GM18519 (cell line): Measurements from ENCODE around the gene XPO6.

Experiments used
- ATAC-seq: cut with Tn5 transposase; IDR thresholded peaks from one replicate; pipeline ENCODE4 v1.9.1; 2021; ENCODE audit warnings: mild to moderate bottlenecking, moderate library complexity; ENCODE audit not compliant: unreplicated experiment, low FRiP score

Gene XPO6

GRCh38 chr16:28185696-28186095 lies 26.1 kb downstream of the XPO6 start:
- ATAC-seq = no peak

GRCh38 chr16:28184625-28185024 lies 27.1 kb downstream of the XPO6 start:
- no peak for ATAC-seq

GRCh38 chr16:28183930-28184329 lies 27.8 kb downstream of the XPO6 start:
- ATAC-seq = no peak

DNA sequence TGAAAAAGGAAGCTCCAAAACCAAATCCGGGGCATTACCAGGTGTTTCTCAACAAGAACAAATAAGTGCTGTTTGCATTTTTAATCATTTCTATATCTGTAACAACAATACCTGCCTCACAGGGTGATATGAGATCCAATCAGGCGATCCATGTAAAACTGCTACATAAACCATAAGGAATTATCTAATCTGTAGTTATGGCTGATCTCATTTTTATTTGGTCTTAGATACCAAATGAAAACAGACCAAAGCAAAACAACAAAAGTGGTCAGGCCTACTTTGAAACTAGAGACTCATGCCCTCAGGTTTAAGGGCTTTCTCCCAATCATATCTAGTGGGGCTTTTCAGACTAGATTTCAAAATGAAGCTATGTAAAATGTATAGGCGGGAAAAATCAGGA lies 28.3 kb downstream of the XPO6 start:
- ATAC-seq = no peak

DNA sequence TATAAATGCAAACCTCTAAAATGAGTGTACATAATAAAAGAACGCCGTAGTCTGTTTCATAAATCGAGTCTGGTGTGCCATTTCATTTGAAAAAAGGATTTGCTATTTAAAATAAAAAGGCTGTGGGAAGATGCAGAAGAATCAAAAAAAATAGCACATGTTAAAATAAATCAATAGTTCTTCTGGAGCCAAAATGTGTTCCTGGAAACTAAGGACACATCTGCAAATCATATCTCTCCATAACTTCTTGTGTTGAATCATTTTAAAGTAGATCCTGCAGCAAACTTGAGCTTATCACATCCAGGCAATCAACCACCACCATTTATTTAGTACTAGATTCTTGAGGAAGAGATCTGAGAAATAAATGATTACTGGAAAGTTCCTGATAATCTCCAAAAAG lies 29.0 kb downstream of the XPO6 start:
- no peak for ATAC-seq

- no peak for ATAC-seq
These were observed 29.6 kb downstream of the XPO6 start for GRCh38 chr16:28182183-28182582.

- ATAC-seq = no peak
These were observed 30.2 kb downstream of the XPO6 start for GRCh38 chr16:28181515-28181914.

- ATAC-seq = no peak
These were observed 30.9 kb downstream of the XPO6 start for GRCh38 chr16:28180655-28181460.

GRCh38 chr16:28179354-28179753 lies 32.4 kb downstream of the XPO6 start:
- ATAC-seq = no peak

- no peak for ATAC-seq
These were observed 36.0 kb downstream of the XPO6 start for GRCh38 chr16:28175715-28176114.

- no peak for ATAC-seq
These were observed 39.4 kb downstream of the XPO6 start for GRCh38 chr16:28172336-28172735.

- ATAC-seq = no peak
These were observed 39.9 kb downstream of the XPO6 start for GRCh38 chr16:28171816-28172215.

GRCh38 chr16:28168991-28169554 lies 42.7 kb downstream of the XPO6 start:
- ATAC-seq = no peak

- ATAC-seq = no peak
These were observed 44.0 kb downstream of the XPO6 start for GRCh38 chr16:28167730-28168129.

DNA sequence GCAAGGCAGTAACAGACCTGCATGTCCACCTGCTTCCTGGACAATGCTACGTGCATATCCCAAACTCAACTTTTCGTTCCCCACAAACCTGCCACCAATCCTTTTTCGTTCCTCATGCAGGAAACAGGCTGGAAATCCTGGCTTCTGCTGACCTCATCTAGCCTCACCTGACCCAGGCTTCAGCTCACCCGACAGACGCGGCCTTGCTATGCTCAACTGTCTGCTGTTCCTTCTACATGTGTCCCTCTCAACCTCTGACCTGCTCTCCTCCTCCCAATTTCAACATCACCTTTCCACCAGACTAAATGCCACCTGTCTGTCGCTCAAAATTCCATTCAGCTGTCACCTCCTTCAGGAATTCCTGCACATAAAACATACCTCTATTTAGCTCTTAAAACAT lies 44.5 kb downstream of the XPO6 start:
- no peak for ATAC-seq

DNA sequence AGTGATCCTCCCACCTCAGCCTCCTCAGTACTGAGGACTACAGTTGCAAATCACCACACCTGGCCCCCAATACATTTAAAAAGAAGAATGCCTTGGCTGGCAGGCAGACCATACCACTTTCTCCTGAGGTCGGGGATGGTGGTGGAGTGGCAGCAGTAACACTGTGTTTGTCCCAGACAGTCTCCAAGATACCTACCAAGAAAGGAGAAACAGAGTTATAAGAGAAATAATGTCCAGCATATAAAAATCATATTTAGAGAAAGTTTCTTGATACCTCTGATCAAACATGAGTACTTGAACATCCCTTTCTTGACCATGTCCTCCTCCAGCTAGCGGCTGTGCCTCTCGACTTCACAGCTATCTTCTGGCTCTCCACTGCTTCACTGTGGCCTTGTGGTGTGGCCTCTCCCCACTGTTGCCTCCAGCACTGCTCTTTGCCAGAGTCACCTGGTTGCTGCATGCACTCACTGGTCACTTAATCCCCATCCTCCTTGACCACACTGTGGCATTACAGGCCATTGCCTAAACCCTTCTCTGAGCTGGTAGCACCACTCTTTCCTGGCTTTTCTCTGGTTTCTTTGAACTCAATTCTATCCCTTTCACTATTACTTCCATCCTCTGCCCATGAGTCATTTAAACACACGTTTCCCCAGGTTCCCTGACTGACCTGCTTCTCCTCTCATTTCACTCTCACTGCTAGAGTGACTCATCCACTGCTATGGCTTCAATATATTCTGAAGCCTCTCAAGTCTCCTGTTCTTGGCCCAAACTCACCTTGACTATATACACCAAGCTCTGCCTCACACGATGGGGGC lies 45.2 kb downstream of the XPO6 start:
- no peak for ATAC-seq

DNA sequence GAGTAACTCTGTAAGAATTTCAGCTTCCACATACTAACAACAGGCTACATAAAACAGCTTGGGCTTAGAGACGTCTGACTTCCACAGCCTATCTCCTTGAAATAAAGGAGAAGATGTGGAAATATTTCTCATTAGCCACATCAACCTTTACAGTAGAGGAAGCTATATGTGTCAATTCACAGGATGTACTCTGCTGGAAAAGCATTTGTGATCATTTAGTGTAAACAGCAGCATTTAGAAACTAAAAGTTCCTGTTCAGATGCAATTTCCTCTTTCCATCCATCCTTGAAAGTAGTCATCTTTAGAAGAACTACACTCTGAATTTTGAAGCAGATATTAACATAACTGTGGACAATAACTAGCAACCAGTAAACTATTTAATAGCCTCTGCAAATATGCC lies 46.2 kb downstream of the XPO6 start:
- ATAC-seq = no peak

DNA sequence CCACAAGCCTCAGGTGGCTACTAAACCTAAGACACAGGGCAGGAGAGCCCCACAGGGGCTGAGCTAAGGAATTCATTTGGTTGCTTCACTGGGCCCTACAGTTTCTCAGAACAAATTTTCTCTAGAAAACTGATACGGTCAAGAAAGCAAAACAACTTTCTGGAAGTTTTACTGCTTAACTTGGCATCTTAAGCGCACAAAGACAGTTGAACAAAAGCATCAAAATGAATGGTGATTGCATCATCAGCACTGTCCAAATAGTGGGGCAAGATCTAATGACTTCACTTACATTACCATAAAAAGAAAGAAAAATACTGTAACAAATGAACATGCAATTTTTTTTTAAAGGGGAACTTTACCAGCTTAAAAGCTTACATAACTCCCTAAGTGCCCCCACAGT lies 47.6 kb downstream of the XPO6 start:
- no peak for ATAC-seq

GRCh38 chr16:28163699-28164098 lies 48.1 kb downstream of the XPO6 start:
- ATAC-seq = no peak

DNA sequence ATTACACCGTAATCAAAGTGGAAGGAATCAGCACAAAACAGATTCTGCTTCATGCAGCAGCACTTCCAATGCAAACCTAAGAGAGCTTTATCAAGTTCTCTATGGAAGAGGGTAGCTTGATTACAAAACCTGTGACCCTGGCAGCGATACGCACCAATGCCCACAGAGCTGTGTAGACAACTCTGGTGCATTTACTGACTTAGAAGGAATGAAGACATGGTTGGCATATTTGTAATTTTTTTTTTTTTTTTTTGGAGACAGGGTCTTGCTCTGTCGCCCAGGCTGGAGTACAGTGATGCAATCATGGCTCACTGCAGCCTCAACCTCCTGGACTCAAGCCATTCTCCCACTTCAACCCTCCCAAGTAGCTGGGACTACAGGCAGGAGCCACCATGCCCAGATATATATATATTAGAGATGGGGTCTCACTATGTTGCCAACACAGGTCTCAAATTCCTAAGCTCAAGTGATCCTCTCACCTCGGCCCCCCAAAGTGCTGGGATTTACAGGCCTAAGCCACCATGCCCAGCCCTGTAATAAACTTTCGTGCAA lies 49.4 kb downstream of the XPO6 start:
- no peak for ATAC-seq

DNA sequence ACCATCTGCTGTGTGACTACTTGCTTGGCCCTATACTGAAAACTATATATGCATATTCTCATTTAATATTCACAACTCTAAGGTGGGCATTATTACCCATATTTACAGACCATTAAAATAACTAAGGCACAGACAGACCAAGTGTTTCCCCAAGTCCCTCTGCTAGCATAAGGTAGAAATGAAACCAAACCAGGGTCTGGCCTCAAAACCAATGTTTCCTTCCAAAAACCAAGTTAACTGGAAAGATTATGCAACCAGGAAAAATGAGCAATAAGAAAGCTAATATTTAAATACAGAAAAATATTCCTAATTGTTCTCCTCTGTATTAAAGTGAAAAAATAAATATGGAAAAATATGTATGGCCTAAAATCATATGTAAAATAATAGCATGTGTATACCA lies 50.1 kb downstream of the XPO6 start:
- no peak for ATAC-seq
